HT1080 (cell line): Measurements from ENCODE around the gene FBLN5. TPM values are rescaled to one million over a fixed set of nuclear protein-coding genes. Genes with fewer than 3 reads are reported as not detected.
"Not testable (repeated sequence)": the region's sequence is repeated elsewhere in the genome, so short reads cannot be mapped to it uniquely, and the experiment has no call there.

Experiments
- DNase-seq: peaks from one replicate; pipeline ENCODE4 v3.0.0-alpha.2; 2015; ENCODE audit warnings: low read depth
- total RNA-seq: library from RNA; depleted of rRNA; stranded (reverse); fragments of >200 nt; shearing (Covaris generic); gene quantifications from 2 replicates; pipeline ENCODE4 v1.2.3, GENCODE V29; 2014

The FBLN5 gene
- total RNA-seq, 1 experiment from 2014 or later: 0.47 TPM

GRCh38 chr14:91885839-91886238 is 61.7 kb downstream of the FBLN5 start:
- DNase-seq: no peak

- no peak for DNase-seq
These were observed 62.3 kb downstream of the FBLN5 start for GRCh38 chr14:91885113-91885712.

- DNase-seq: no peak
These were observed 62.8 kb downstream of the FBLN5 start for GRCh38 chr14:91884664-91885063.

GRCh38 chr14:91883753-91884152 is 63.7 kb downstream of the FBLN5 start:
- DNase-seq: no peak

- no peak for DNase-seq
These were observed 64.7 kb downstream of the FBLN5 start for GRCh38 chr14:91882776-91883175.

GRCh38 chr14:91882369-91882768 is 65.1 kb downstream of the FBLN5 start:
- DNase-seq: no peak

- DNase-seq: no peak
These were observed 68.3 kb downstream of the FBLN5 start for GRCh38 chr14:91879196-91879595.

GRCh38 chr14:91878274-91878673 is 69.2 kb downstream of the FBLN5 start:
- DNase-seq: no peak

GRCh38 chr14:91877376-91877915 is 70.0 kb downstream of the FBLN5 start:
- no peak for DNase-seq

GRCh38 chr14:91876492-91876891 is 71.0 kb downstream of the FBLN5 start:
- DNase-seq: no peak

- no peak for DNase-seq
These were observed 71.8 kb downstream of the FBLN5 start for GRCh38 chr14:91875525-91876286.

GRCh38 chr14:91873471-91874415 is 73.8 kb downstream of the FBLN5 start:
- DNase-seq: peak; percentile 26

- peak; percentile 37 for DNase-seq
These were observed 74.7 kb downstream of the FBLN5 start for GRCh38 chr14:91872517-91873470.

- no peak for DNase-seq
These were observed 75.4 kb downstream of the FBLN5 start for GRCh38 chr14:91872011-91872501.

- DNase-seq: not testable (repeated sequence)
These were observed 76.1 kb downstream of the FBLN5 start for GRCh38 chr14:91871401-91871800.

GRCh38 chr14:91870890-91871289 is 76.6 kb downstream of the FBLN5 start:
- no peak for DNase-seq

GRCh38 chr14:91870001-91870400 is 77.5 kb downstream of the FBLN5 start:
- DNase-seq: peak; percentile 58

- no peak for DNase-seq
These were observed 77.9 kb downstream of the FBLN5 start for GRCh38 chr14:91869556-91869955.

- no peak for DNase-seq
These were observed 80.0 kb downstream of the FBLN5 start, which contains the start of gene TC2N for GRCh38 chr14:91867316-91867988. TC2N (minus strand) TSS chr14:91867536; CDS start chr14:91813769, 53,767 bp downstream.
